GM18868 (cell line): ENCODE measurements around the gene COA1.
"Not testable (repeated sequence)": the region's sequence is repeated elsewhere in the genome, so short reads cannot be mapped to it uniquely, and the experiment has no call there.

ENCODE experiments used
- ATAC-seq: cut with Tn5 transposase; IDR thresholded peaks from one replicate; pipeline ENCODE4 v1.9.1; 2021; ENCODE audit warnings: mild to moderate bottlenecking, moderate library complexity; ENCODE audit not compliant: unreplicated experiment

Gene COA1

GRCh38 chr7:43758822-43759683, 29.7 kb upstream of the COA1 start:
- peak; percentile 56 for ATAC-seq

- ATAC-seq: peak; percentile 75
Measured at GRCh38 chr7:43758029-43758821, 28.9 kb upstream of the COA1 start, which contains the start of gene BLVRA. TSS of gene BLVRA (plus strand) at chr7:43758680. CDS start at chr7:43771159, 12,479 bp downstream.

- ATAC-seq: no peak
Measured at GRCh38 chr7:43757073-43757720, 27.9 kb upstream of the COA1 start.

GRCh38 chr7:43756368-43757072, 27.2 kb upstream of the COA1 start:
- no peak for ATAC-seq

- no peak for ATAC-seq
Measured at GRCh38 chr7:43754596-43754995, 25.3 kb upstream of the COA1 start.

GRCh38 chr7:43753843-43754242, 24.5 kb upstream of the COA1 start:
- ATAC-seq: no peak

- ATAC-seq: no peak
Measured at GRCh38 chr7:43753271-43753810, 24.0 kb upstream of the COA1 start.

- no peak for ATAC-seq
Measured at GRCh38 chr7:43752411-43752810, 23.1 kb upstream of the COA1 start.

GRCh38 chr7:43750016-43750887, 20.9 kb upstream of the COA1 start:
- ATAC-seq: no peak

GRCh38 chr7:43749383-43749940, 20.1 kb upstream of the COA1 start:
- no peak for ATAC-seq

- no peak for ATAC-seq
Measured at GRCh38 chr7:43747328-43748105, 18.2 kb upstream of the COA1 start.

GRCh38 chr7:43742692-43743091, 13.4 kb upstream of the COA1 start:
- no peak for ATAC-seq

- no peak for ATAC-seq
Measured at GRCh38 chr7:43737467-43738127, 8.3 kb upstream of the COA1 start.

- ATAC-seq: peak; percentile 86
Measured at GRCh38 chr7:43735802-43736603, 6.7 kb upstream of the COA1 start.

- ATAC-seq: peak; percentile 30
Measured at GRCh38 chr7:43735403-43735801, 6.1 kb upstream of the COA1 start.

- not testable (repeated sequence) for ATAC-seq
Measured at GRCh38 chr7:43734575-43735332, 5.4 kb upstream of the COA1 start.
